ENCODE data around the gene WSB1. TPM values are rescaled to one million over a fixed set of nuclear protein-coding genes. Genes with fewer than 3 reads are reported as not detected.
"Not testable (repeated sequence)": the region's sequence is repeated elsewhere in the genome, so short reads cannot be mapped to it uniquely, and the experiment has no call there.

The WSB1 gene
- polyA plus RNA-seq, 1 experiment = 163 TPM

DNA sequence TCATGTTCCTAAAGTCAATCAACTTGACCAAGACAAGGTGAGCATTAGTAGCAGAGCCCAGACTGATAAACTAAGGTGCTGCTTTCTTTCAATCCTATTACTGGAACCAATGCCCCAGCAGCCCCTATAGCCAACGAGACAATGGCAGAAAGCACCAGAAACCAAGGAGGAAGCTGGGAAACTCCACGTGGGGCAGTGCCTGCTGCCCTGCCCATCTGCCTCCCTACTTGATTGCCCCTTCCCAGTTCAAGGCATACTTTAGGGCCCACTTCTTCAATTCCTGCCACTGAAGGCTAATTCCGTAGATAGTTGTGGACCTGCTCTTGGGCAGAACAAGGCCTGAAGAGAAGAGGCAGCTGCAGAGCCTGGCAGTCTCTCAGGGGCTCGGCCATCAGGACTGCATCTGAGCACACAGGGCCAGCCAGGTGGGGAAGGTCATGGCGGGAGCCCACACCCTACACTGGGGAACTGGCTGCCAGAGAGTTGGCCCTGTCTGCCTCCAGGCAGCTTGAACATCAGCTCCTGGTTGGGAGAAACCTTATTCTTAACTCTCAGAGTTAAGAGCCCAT lies 30.9 kb downstream of the WSB1 start:
- TF ChIP-seq, protein P1, sequence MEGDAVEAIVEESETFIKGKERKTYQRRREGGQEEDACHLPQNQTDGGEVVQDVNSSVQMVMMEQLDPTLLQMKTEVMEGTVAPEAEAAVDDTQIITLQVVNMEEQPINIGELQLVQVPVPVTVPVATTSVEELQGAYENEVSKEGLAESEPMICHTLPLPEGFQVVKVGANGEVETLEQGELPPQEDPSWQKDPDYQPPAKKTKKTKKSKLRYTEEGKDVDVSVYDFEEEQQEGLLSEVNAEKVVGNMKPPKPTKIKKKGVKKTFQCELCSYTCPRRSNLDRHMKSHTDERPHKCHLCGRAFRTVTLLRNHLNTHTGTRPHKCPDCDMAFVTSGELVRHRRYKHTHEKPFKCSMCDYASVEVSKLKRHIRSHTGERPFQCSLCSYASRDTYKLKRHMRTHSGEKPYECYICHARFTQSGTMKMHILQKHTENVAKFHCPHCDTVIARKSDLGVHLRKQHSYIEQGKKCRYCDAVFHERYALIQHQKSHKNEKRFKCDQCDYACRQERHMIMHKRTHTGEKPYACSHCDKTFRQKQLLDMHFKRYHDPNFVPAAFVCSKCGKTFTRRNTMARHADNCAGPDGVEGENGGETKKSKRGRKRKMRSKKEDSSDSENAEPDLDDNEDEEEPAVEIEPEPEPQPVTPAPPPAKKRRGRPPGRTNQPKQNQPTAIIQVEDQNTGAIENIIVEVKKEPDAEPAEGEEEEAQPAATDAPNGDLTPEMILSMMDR (IDR thresholded peaks at IDR 0.05; ENCODE audit: insufficient read depth, low read depth, low read length) = no peak
- Histone ChIP-seq H3K36me3 (ENCODE audit: control insufficient read depth, insufficient read depth, low read length) (no peaks in the 10 kb centered on the region; the same call in 1 of the 2 replicates), H3K4me3 (ENCODE audit: low read depth, low read length) (no peak overlapping the region), H3K27me3 (ENCODE audit: control insufficient read depth, insufficient read depth, low read length) (no peaks in the 10 kb centered on the region)
- POLR2A ChIA-PET = no interaction called here
- CTCF ChIA-PET = interaction anchor here (1.2 kb wide), 1 partner anchor 88 kb away, joined by 5 read pairs; no protein-coding TSS in a partner anchor
- no peak for DNase-seq (ENCODE audit: low read depth)

DNA sequence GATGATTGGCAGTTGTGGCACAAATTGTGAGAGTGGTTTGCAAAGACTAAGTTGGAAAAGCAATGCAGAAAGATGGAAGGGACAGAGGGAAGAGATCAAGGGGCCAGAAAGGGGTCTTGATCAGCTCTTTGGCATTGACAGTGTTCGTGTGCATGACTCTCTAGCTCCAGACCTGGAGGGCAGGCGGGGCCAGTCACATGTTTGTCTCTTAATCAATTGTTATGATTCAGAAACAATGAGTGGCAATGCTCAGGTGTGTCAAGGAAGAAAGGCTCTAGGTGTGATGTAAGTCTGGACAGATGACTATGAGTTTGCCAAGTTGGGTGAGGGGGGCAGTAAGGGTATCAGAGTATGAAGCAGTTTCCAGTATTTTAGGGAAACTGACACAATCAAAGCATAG lies 32.1 kb downstream of the WSB1 start:
- H3K4me3 ChIP-seq (ENCODE audit: low read depth, low read length) = no peak overlapping the region
- TF ChIP-seq, protein P1 (IDR thresholded peaks at IDR 0.05; ENCODE audit: insufficient read depth, low read depth, low read length) = no peak
- H3K36me3 ChIP-seq (ENCODE audit: control insufficient read depth, insufficient read depth, low read length) = no peaks in the 10 kb centered on the region
- H3K27me3 ChIP-seq (ENCODE audit: control insufficient read depth, insufficient read depth, low read length) = no peaks in the 10 kb centered on the region
- DNase-seq (ENCODE audit: low read depth) = no peak
- POLR2A ChIA-PET = no interaction called here
- CTCF ChIA-PET = interaction anchor here (1.2 to 1.4 kb wide), 2 partner anchors 90 to 274 kb away, joined by 3 to 7 read pairs; no protein-coding TSS in a partner anchor

DNA sequence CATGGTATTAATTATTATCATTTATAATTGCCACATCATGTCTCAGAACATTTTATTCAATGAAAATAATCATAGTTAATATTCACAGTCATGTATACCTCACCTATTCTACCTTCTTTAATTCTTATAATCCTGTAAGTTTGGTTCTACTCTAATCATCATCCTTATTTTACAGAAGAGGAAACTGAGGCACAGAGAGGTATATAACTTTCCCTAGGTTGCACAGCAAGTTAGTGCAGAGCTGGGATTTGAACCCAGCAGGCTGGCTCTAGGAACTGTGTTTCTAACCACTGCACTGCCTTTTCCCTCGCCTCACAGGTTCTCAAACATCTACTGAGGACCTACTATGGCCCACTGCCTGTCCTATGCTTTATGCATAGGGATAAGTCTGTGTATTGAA lies 32.7 kb downstream of the WSB1 start:
- ChIA-PET POLR2A (no interaction called here), CTCF (interaction anchor here (1.2 to 1.5 kb wide), 3 partner anchors 32 to 274 kb away, joined by 3 to 7 read pairs (median 3); no protein-coding TSS in a partner anchor)

DNA sequence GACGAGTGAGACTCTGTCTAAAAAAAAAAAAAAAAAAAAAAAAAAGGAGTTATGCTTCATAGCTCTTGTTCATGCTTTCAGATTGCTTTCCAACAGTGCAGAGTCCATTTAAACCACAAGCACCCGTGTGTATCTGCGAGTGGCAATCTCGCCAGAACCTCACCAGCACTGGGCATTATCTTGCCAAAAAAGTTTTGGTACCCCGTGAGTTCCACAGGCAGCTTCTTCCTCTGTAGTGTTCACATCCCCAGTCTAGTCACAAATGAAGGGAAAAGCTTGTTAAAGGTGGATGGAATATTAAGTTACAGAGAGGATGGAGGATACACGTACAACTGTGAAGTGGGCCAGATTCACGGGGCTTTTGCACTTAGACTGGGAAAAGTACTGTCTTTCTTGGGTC lies 33.5 kb downstream of the WSB1 start:
- POLR2A ChIA-PET = no interaction called here
- TF ChIP-seq, protein P1 (IDR thresholded peaks at IDR 0.05; ENCODE audit: insufficient read depth, low read depth, low read length) = no peak
- DNase-seq (ENCODE audit: low read depth) = no peak
- H3K4me3 ChIP-seq (ENCODE audit: low read depth, low read length) = no peak overlapping the region
- no peaks in the 10 kb centered on the region for H3K36me3 ChIP-seq (ENCODE audit: control insufficient read depth, insufficient read depth, low read length)
- CTCF ChIA-PET = interaction anchor here (1.2 to 1.5 kb wide), 3 partner anchors 33 to 273 kb away, joined by 3 to 7 read pairs (median 3); no protein-coding TSS in a partner anchor
- no peaks in the 10 kb centered on the region for H3K27me3 ChIP-seq (ENCODE audit: control insufficient read depth, insufficient read depth, low read length)

More for the DNA sequence above, 32.7 kb downstream of the WSB1 start:
- TF ChIP-seq, protein P1 (IDR thresholded peaks at IDR 0.05; ENCODE audit: insufficient read depth, low read depth, low read length) = no peak
- no peak for DNase-seq (ENCODE audit: low read depth)
- Histone ChIP-seq H3K27me3 (ENCODE audit: control insufficient read depth, insufficient read depth, low read length) (no peaks in the 10 kb centered on the region), H3K4me3 (ENCODE audit: low read depth, low read length) (no peak overlapping the region), H3K36me3 (ENCODE audit: control insufficient read depth, insufficient read depth, low read length) (no peaks in the 10 kb centered on the region)

DNA sequence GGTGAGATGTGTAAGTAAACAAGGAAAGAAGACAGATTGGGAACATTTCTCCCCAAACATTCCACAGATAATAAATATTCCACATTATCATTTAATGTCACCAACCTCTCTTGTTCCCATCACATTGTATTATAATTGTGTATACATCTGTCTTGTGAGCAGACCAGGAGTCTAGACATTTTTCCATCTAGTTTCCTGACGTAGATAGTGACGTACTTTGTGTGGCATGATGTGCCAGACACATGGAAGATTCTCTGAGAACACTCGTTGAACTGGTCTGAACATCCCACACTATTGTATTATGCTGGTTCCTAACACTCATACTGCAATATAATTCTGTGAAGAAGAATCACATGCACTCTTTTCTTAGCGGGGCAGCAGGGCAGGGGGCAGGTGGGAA lies 34.0 kb downstream of the WSB1 start:
- TF ChIP-seq, protein P1 (IDR thresholded peaks at IDR 0.05; ENCODE audit: insufficient read depth, low read depth, low read length) = no peak
- ChIA-PET POLR2A (no interaction called here), CTCF (interaction anchor here (0.5 to 1.5 kb wide), 3 partner anchors 33 to 169 kb away, joined by 3 to 4 read pairs (median 3); no protein-coding TSS in a partner anchor)
- Histone ChIP-seq H3K27me3 (ENCODE audit: control insufficient read depth, insufficient read depth, low read length) (no peaks in the 10 kb centered on the region), H3K4me3 (ENCODE audit: low read depth, low read length) (no peak overlapping the region), H3K36me3 (ENCODE audit: control insufficient read depth, insufficient read depth, low read length) (no peaks in the 10 kb centered on the region)
- no peak for DNase-seq (ENCODE audit: low read depth)

DNA sequence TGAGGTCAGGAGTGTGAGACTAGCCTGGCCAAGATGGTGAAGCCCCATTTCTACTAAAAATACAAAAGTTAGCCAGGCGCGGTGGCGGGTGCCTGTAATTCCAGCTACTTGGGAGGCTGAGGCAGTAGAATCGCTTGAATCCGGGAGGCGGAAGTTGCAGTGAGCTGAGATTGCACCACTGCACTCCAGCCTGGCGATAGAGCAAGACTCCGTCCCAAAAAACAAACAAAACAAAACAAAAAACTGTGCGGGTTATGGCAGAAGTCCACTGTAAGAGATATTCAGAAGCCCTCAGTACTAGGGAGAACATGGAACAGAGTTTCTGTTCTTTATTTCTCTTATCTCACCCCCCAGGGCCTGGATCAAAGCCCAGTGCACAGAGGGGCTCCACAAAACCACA lies 34.8 kb downstream of the WSB1 start:
- DNase-seq (ENCODE audit: low read depth); H3K27me3 ChIP-seq (ENCODE audit: control insufficient read depth, insufficient read depth, low read length); H3K4me3 ChIP-seq (ENCODE audit: low read depth, low read length); POLR2A ChIA-PET; H3K36me3 ChIP-seq (ENCODE audit: control insufficient read depth, insufficient read depth, low read length): not testable (repeated sequence)
- CTCF ChIA-PET = interaction anchor here (1.2 to 2.0 kb wide), 2 partner anchors 86 to 92 kb away, joined by 4 to 6 read pairs; no protein-coding TSS in a partner anchor

Measured in BJ (cell line).